Stimulated activated CD4-positive, alpha-beta T cell treated with anti-CD3 and anti-CD28 coated beads, TNF-alpha, amount 100 ng/mL, for 24 hours (primary cell): ENCODE measurements around the gene PNRC2.
"Not testable (repeated sequence)": the region's sequence is repeated elsewhere in the genome, so short reads cannot be mapped to it uniquely, and the experiment has no call there.

Experiments used
- DNase-seq, 3 experiments: peaks; one replicate each; pipeline ENCODE4 v3.0.0-alpha.2; 2020; ENCODE audit warnings: low read depth in 3 of 3

Gene PNRC2

DNA sequence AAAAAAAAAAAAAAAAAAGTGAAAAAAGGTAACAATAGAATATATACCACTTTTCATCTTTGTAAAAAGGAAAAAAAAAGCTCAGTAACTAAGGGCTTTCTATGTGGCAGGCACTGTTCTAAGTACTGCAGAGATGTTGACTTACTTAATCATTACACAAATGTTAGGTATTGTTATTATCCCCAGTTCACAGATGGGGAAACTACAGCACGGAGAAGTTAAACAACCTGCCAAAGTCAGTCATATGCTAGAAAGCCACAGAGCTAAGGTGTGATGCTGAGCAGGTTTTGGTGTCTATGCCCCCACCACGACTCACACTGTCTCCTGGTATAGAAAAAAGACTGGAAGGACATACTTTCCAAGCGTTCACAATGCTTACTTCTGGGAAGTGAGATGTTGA is 6.6 kb upstream of the PNRC2 start:
- DNase-seq: no peak

- DNase-seq: no peak
Measured at GRCh38 chr1:23957096-23957495, 2.5 kb upstream of the PNRC2 start.

- DNase-seq: not testable (repeated sequence)
Measured at GRCh38 chr1:23958040-23958809, 1.4 kb upstream of the PNRC2 start.

DNA sequence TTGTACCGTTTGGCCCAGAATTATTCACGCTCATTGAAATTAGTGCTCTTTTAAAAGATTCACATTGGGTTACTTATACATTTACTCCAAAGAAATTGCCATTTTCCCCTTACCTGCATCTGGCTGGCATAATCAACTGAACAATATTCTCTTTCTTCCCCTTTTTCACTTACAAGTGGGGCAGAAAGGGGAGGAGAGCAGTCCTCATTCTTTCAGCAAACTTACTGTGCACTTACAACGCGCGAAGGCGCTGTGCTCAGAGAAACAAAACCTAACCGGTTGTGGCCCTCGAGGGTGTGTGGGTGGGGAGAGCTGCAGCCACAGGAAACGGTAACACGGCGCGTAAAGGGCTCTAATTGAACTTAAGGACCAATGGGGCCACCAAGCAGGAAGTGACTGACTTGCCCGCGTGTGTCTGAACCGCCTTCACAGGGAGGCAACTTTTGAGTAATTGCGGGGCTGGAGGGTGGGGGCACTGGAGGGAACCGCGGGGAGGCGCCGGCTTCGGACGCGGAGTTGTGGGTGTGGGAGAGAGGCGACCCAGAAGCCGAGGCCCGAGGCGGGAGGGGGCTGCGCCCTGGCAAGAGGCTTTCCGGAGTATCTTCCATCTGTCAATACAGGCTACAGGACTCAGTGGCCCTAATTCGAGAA is 693 bp upstream of the PNRC2 start:
- DNase-seq: peak; percentile 82 to 92 (median 89)

GRCh38 chr1:23960291-23961020 is 828 bp downstream of the PNRC2 start:
- DNase-seq: no peak

GRCh38 chr1:23963617-23964234 is 4.1 kb downstream of the PNRC2 start:
- DNase-seq: no peak

DNA sequence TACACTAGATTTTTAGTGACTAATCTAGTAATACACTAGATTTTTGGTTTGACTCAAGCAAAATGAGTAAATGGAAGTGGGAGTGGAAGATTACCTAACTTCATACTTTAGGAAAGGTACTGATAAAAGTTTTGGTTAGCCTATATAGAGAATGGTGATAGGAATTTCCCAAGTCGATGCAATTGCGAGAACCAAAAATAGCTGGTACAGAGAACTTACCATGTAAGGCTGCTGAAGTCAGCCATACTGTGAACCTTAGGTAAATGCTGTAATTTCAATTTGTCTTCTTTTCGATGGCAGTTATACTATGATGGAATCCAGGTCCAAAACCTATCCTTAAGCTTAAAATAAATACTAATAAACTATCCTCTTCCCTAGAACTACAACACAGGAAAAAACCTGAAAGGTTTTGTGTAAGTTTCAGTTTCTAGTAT is 4.6 kb downstream of the PNRC2 start:
- no peak for DNase-seq

DNA sequence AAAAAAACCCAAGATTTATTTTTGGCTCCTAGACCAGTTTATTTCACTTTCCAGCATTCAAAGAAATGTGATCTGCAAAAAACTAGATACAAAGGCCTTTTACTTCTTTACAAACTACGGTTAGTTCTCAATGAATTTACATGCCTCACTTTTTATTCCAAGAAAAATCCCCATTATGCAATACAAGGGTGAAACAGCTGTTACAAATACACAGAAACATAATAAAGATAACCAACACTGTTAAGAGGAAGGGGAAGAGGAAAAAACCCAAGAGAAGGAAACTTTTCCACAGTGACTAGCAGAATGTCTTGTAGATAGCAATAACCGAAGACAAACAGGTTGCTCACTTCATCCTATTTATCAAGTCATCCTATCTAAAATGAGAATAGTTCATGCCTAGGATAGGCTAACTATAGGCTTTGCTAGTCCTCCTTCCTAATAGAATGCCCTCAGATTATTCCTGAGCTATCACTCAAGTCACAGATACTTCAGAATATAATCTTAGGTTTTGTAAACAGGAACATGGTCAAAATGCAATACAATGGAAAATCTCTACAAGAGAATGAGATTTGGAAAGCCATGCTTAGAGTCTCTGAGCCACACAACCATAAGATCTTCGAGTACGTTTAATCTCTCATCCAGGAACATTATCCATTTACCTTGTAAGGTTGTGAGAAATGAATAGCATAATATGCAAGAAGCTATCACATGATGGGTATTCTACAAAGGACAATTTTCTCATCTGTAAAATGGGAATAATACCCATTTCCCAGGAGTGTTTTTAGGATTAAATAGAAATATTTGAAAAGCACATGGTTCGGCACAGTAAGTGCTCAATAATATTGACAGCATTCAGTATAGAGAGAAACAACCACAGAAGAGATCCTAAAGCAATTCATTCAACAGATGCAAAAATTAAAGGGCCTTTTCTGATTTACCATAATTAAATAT is 5.4 kb downstream of the PNRC2 start:
- DNase-seq: no peak

- DNase-seq: no peak
Measured at GRCh38 chr1:23966973-23967493, 7.4 kb downstream of the PNRC2 start.

DNA sequence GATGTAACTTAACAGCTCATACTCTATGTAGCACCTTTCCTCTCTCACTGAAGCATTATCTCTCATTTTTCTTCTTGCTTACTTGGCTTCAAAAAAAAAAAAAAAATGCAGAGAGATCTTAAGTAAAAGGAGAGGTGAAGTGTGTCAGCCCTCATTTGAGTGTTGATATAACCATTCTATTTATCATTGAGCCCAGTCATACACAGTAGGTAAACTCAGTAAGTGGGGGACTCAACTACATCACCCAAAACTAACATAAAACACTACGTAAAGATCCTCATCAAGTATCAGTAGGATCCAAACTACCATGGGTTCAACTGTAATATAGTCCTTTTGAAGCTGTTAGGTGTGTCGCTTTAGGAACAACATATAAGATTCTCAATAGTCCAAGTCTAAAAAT is 8.2 kb downstream of the PNRC2 start:
- DNase-seq: no peak

DNA sequence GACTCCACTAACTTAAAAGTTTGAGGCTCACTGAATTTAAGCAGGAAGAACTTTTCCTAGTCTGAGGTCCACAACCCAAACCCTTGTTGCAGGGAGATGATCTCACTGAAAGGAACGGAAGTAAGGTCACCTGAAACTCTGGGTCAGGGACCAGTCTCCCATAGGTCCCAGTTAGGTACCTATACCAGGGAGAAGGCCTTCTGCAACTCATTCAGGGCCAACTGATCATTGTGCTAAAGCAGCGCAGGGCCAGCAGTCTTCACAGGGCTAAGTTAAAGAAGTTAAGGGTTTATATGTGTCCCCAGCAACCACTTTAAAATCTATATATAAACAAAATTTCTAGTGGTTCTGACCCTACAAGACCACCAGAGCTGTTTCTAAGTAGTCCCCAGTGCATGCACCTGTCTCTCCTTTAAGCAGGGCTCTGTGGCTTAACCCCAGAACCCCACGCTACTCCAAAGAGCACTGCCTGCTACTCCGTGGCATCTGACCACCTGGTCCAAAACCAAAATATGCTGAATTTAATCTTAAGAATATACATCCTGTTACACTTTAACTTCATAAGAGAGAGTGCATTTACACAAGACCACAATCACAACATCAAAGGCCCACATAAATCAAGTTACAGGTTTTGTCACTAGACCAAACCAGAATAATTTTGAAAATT is 17.7 kb downstream of the PNRC2 start:
- DNase-seq: no peak

DNA sequence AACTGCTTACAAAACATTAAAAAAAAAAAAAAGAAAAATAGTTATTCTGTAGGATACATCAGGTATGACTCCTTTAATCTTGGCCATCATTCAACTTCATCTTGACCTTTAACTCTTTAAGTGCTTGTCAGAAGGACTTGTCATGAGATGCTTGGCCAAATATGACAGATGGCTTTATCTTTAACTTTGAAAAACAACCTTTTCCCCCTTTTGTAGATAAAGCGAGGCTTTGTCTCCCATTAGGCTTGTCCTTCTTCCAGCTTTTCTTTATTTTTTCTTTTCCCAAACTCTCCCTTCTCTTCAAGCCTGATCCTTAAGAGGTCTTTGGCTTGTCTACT is 18.2 kb downstream of the PNRC2 start:
- no peak for DNase-seq

GRCh38 chr1:23978805-23979204 is 19.2 kb downstream of the PNRC2 start:
- DNase-seq: no peak

DNA sequence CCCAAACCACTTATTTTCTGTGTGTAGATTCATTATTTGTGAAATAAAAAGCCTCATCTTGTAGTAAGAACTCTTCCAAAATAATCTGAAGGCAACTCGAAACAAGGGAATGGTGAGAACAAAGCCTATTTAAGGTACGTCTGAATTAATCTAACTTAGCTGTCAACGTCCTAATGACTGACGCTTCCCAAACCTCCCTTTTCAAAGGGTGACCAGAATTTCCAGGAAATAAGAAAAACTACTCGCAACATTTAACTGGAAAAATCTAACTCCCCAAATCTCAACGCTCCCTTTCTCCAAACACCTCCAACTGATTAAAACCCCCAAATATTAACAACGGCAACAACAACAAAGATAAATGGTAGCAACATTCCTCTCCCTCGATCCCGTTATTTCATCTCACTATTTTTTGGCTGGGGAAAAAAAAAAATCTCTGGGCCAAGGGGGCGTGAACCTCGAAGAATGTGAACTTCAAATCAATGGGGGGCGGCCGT is 19.8 kb downstream of the PNRC2 start:
- DNase-seq: no peak

DNA sequence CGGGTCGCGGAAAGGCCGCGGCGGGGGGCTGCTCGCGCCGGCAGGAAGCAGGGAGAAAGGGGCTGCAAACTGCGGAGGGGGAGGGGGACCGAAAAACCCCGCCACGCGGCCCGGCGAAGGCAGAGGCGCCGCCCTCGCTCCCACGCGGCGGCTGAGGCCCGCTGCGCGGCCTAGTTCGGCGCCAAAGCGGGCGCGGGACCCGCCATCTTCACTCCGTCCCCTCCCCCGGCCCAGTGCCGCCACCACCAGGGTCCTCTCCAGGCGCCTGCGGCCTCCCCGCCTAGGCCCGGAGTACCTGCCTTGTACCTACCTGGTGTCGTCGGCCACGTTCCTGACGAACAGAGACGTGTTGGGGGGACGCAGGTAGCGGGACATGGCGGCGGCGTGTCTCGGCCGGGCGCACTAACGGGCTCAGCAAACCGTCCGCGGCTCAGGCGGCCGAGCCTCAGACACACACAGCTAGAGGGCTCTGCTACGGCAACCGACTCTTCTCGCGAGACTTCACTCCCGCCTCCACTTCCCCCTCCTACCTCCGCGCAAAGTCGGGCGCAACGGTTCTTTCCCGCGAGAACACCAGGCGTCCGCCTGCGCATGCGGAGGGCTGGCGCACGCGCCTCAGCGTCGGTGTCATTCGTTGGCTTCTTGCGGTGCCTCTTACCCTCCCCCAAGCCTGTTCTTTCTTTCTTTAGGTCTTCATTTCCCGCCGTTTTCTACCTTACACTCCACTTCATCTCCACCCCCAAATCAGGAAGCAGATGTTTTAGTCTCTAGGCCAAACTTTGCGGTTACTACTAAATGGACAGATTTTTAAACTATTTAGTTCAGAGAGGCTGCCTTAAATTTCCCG is 20.5 kb downstream of the PNRC2 start, which contains the start of gene SRSF10:
Gene SRSF10 (minus strand): TSS at position 447 of the 847 bp plus-strand sequence. CDS start 72 bp downstream, at position 375.
- peak; percentile 95 to 97 (median 97) for DNase-seq

- peak; percentile 19 to 54 (median 49) for DNase-seq
Measured at GRCh38 chr1:23980728-23981070, 21.1 kb downstream of the PNRC2 start.

DNA sequence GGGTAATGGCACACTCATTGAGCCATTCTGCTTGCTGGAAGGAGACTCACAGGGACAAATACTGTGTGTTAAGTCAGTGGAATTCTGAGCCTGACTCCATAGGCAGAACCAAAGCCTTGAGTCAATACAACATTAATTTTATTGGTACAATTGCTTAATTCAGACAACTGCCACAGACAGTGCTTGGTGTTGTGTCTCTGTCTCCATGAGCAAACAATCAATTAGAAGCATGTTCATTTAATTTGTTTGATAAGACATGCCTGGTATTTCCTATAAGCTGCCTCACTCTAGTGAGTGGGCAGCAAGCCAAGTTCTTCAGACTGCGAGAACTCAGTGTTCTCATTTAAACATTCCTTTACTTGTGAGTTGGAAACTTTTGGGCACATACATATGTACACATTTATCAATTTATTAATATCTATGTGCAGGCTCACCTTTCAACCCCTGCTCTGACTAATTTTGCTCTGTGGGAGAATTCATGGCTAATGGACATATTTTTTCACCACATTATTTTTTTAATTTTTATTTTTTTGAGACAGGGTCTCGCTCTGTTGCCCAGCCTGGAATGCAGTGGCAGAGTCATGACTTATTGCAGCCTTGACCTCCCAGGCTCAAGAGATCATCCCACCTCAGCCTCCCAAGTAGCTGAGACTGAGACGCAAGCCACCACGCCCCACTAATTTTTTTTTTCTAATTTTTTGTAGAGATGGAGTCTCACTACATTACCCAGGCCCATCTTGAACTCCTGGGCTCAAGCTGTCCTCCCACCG is 25.0 kb downstream of the PNRC2 start:
- DNase-seq: no peak

DNA sequence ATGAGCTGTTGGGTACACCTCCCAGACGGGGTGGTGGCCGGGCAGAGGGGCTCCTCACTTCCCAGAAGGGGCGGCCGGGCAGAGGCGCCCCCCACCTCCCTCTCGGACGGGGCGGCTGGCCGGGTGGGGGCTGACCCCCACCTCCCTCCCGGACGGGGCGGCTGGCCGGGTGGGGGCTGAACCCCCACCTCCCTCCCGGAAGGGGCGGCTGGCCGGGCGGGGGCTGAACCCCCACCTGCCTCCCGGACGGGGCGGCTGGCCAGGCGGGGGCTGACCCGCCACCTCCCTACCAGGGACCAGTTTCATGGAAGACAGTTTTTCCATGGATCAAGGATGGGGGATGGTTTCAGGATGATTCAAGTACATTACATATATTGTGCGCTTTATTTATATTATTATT is 27.4 kb downstream of the PNRC2 start:
- not testable (repeated sequence) for DNase-seq
